Measurements from ENCODE around the gene MLIP. TPM values are rescaled to one million over a fixed set of nuclear protein-coding genes. Genes with fewer than 3 reads are reported as not detected.

Gene MLIP
- total and polyA plus RNA-seq, 2 of the 8 experiments (the other 6 are each of a cell fraction or from before 2014, with no cell fraction given) = not detected

GRCh38 chr6:54196905-54197304 lies 85.7 kb downstream of the MLIP start:
- no peak for FAIRE-seq

More at GRCh38 chr6:54196905-54197304, 85.7 kb downstream of the MLIP start:
- no peaks in the 10 kb centered on the region for H4K20me1 ChIP-seq (replicated peaks in 1 of 2; ENCODE audit: control insufficient read depth in 1 of 2, insufficient read depth in 2 of 2, low read length in 2 of 2)
- WGBS, 2 experiments (ENCODE audit: extremely low coverage in 1 of 2, insufficient coverage in 1 of 2, insufficient read length in 1 of 2, insufficient replicate concordance in 2 of 2, low coverage in 1 of 2, low lambda C conversion rate in 2 of 2, missing lambda C conversion rate in 1 of 2) = 76% methylated on average over 3 of the region's 3 CpGs; no CpG with 5 or more reads in 1 of the 2 experiments
- H2BK5ac ChIP-seq (ENCODE audit: low read depth, low read length) = no peak overlapping the region
- no peaks in the 10 kb centered on the region for H3K79me2 ChIP-seq (ENCODE audit: control insufficient read depth in 1 of 2, insufficient read depth in 2 of 2, low read length in 2 of 2)
- no peak overlapping the region for H3K9ac ChIP-seq (replicated peaks in 1 of 4; ENCODE audit: extremely low read depth in 1 of 4, low read depth in 3 of 4, low read length in 3 of 4)
- H3K56ac ChIP-seq (replicated peaks; ENCODE audit: insufficient read length, low read depth, low read length) = no peak overlapping the region
- no peak overlapping the region for H2AK5ac ChIP-seq (ENCODE audit: low read depth, low read length)
- no peaks in the 10 kb centered on the region for H3K9me3 ChIP-seq (ENCODE audit: insufficient read depth in 2 of 2, low read depth in 1 of 2, low read length in 1 of 2)
- H3K4ac ChIP-seq (replicated peaks; ENCODE audit: insufficient read length, low read depth, low read length) = no peak overlapping the region
- H4K5ac ChIP-seq (ENCODE audit: insufficient read length, low read depth, low read length) = no peak overlapping the region
- no peaks in the 10 kb centered on the region for H3K79me1 ChIP-seq (ENCODE audit: low read depth, low read length)
- TF ChIP-seq EGR1 (IDR thresholded peaks at IDR 0.05; ENCODE audit: borderline replicate concordance, low read depth, low read length) (no peak), SP2 (IDR thresholded peaks at IDR 0.05; ENCODE audit: low read length) (no peak), TEAD4 (IDR thresholded peaks at IDR 0.05; ENCODE audit: low read depth, low read length) (no peak)
- CTCF ChIA-PET (ENCODE audit: partially characterized antibody) = no interaction called here
- no peak overlapping the region for H2BK12ac ChIP-seq (ENCODE audit: low read depth, low read length)
- H3K4me1 ChIP-seq (replicated peaks in 1 of 4; ENCODE audit: control insufficient read depth in 3 of 4, insufficient read depth in 4 of 4, low read length in 3 of 4) = peaks cover 0 to 5% (median 2%) of the 10 kb centered on the region in 4 experiments; a peak in 2 of 7 replicates
- no peaks in the 10 kb centered on the region; the same call in 1 of the 2 replicates for H3K23me2 ChIP-seq (ENCODE audit: low read depth, low read length)
- no peak overlapping the region for H4K91ac ChIP-seq (replicated peaks; ENCODE audit: insufficient read length, low read length)
- no peak overlapping the region for H2AFZ ChIP-seq (ENCODE audit: low read length)
- H3K36me3 ChIP-seq (ENCODE audit: control insufficient read depth in 2 of 4, insufficient read depth in 4 of 4, low read length in 3 of 4) = no peaks in the 10 kb centered on the region
- H2BK15ac ChIP-seq (ENCODE audit: low read length) = no peak overlapping the region
- DNase-seq (ENCODE audit: low read depth in 1 of 2, low spot score in 2 of 2) = no peak
- H3K27ac ChIP-seq (ENCODE audit: low read depth, low read length) = no peak overlapping the region
- no peak overlapping the region for H3K14ac ChIP-seq (ENCODE audit: insufficient read length)
- no peak overlapping the region for H3K4me3 ChIP-seq (ENCODE audit: extremely low read depth in 1 of 4, insufficient read depth in 2 of 4, low read depth in 3 of 4, low read length in 4 of 4)
- H3K23ac ChIP-seq (ENCODE audit: insufficient read length) = no peak overlapping the region
- H2BK120ac ChIP-seq (replicated peaks; ENCODE audit: low read depth, low read length) = no peak overlapping the region
- H3K4me2 ChIP-seq (ENCODE audit: insufficient read depth in 1 of 2, low read depth in 2 of 2, low read length in 2 of 2) = no peak overlapping the region
- POLR2A ChIA-PET (ENCODE audit: partially characterized antibody) = no interaction called here
- no peak overlapping the region for H2BK20ac ChIP-seq (ENCODE audit: low read length)
- H4K8ac ChIP-seq (ENCODE audit: extremely low read depth, insufficient read depth, low read length) = no peak overlapping the region
- no peak overlapping the region for H3K18ac ChIP-seq (ENCODE audit: extremely low read depth, low read length)
- no peaks in the 10 kb centered on the region for H3K27me3 ChIP-seq (replicated peaks in 1 of 4; ENCODE audit: control insufficient read depth in 3 of 4, extremely low read depth in 1 of 4, insufficient read depth in 3 of 4, low read length in 3 of 4)
